HEK293 (cell line): Measurements from ENCODE around the gene GRAP2.

Experiments
- CTCF ChIA-PET: fragments of 350-600 bp; formaldehyde crosslinking; extraction: SDS; loops from one replicate; lab custom pipeline; 2021; ENCODE audit warnings: antibody characterized with exemption; lab: Yijun Ruan, JAX
- POLR2A ChIA-PET: fragments of 300-600 bp; formaldehyde crosslinking; extraction: SDS; loops from one replicate; lab custom pipeline; 2020; ENCODE audit warnings: antibody characterized with exemption, inconsistent platforms; lab: Yijun Ruan, JAX
- H3K27ac ChIP-seq: fragments of 200-500 bp; sonication (Bioruptor generic); 2 replicates; pipeline ENCODE4 v1.5.1; 2014; ENCODE audit warnings: low read depth, low read length, control low read depth, inconsistent platforms; ENCODE audit errors: extremely low read depth
- H3K36me3 ChIP-seq, 2 experiments: fragments of 200-500 bp in 1 of 2; sonication (Bioruptor generic) in 1 of 2; 1 replicate in 1 of 2; 2 replicates in 1 of 2; pipeline ENCODE4 v1.5.1; 2014 to 2017; ENCODE audit warnings: inconsistent platforms in 2 of 2, low read length in 2 of 2; ENCODE audit not compliant: control insufficient read depth in 2 of 2, insufficient read depth in 1 of 2
- H3K4me1 ChIP-seq: fragments of 200-500 bp; sonication (Bioruptor generic); 2 replicates; pipeline ENCODE4 v1.5.1; 2014; ENCODE audit warnings: mild to moderate bottlenecking, low read length, inconsistent platforms; ENCODE audit not compliant: control insufficient read depth, insufficient read depth
- H3K4me3 ChIP-seq: 2 replicates; pipeline ENCODE4 v1.5.1; 2011; ENCODE audit warnings: low read depth, mild to moderate bottlenecking, control low read depth, low read length, moderate library complexity
- H3K9me3 ChIP-seq: fragments of 200-500 bp; sonication (Bioruptor generic); 2 replicates; pipeline ENCODE4 v1.5.1; 2014; ENCODE audit warnings: low read depth, low read length, inconsistent platforms; ENCODE audit not compliant: control insufficient read depth, insufficient read depth
- KLF16 ChIP-seq: fragments of 450-650 bp; formaldehyde crosslinking; IDR thresholded peaks from 2 replicates; pipeline ENCODE4 v1.5.1; 2017; ENCODE audit warnings: missing biosample characterization, missing genetic modification characterization
- KLF9 ChIP-seq: fragments of 450-650 bp; formaldehyde crosslinking; IDR thresholded peaks from 2 replicates; pipeline ENCODE4 v1.5.1; 2016; ENCODE audit warnings: missing biosample characterization, missing genetic modification characterization, low read depth
- ZBTB48 ChIP-seq: fragments of 450-650 bp; formaldehyde crosslinking; IDR thresholded peaks from 2 replicates; pipeline ENCODE4 v1.5.1; 2016; ENCODE audit warnings: missing biosample characterization, missing genetic modification characterization
- ZFHX2 ChIP-seq: fragments of 450-650 bp; formaldehyde crosslinking; conservative IDR thresholded peaks from 2 replicates; pipeline ENCODE4 v1.5.1; 2016; ENCODE audit warnings: missing biosample characterization, missing genetic modification characterization
- ZNF311 ChIP-seq: fragments of 450-650 bp; formaldehyde crosslinking; IDR thresholded peaks from 2 replicates; pipeline ENCODE4 v1.5.1; 2017; ENCODE audit warnings: missing biosample characterization, missing genetic modification characterization, borderline replicate concordance
- ZNF335 ChIP-seq: fragments of 450-650 bp; formaldehyde crosslinking; conservative IDR thresholded peaks from 2 replicates; pipeline ENCODE4 v1.5.1; 2016; ENCODE audit warnings: missing biosample characterization, missing genetic modification characterization
- ZNF610 ChIP-seq: fragments of 450-650 bp; formaldehyde crosslinking; IDR thresholded peaks from 2 replicates; pipeline ENCODE4 v1.5.1; 2016; ENCODE audit warnings: missing biosample characterization, missing genetic modification characterization, borderline replicate concordance
- ZNF677 ChIP-seq: fragments of 450-650 bp; IDR thresholded peaks from 2 replicates; pipeline ENCODE4 v1.5.0; 2018; ENCODE audit warnings: missing biosample characterization, mild to moderate bottlenecking, missing genetic modification characterization, moderate library complexity
- ZNF777 ChIP-seq: fragments of 450-650 bp; formaldehyde crosslinking; IDR thresholded peaks from 2 replicates; pipeline ENCODE4 v1.5.1; 2017; ENCODE audit warnings: missing biosample characterization, missing genetic modification characterization, borderline replicate concordance
- ZNF791 ChIP-seq: fragments of 450-650 bp; formaldehyde crosslinking; IDR thresholded peaks from 2 replicates; pipeline ENCODE4 v1.5.1; 2016; ENCODE audit warnings: missing biosample characterization, missing genetic modification characterization
- ZXDB ChIP-seq: fragments of 450-650 bp; formaldehyde crosslinking; IDR thresholded peaks from 2 replicates; pipeline ENCODE4 v1.5.1; 2016; ENCODE audit warnings: missing biosample characterization, missing genetic modification characterization
- TF ChIP-seq, protein P1 (sequence below): fragments of 450-650 bp; formaldehyde crosslinking; IDR thresholded peaks from 2 replicates; pipeline ENCODE4 v1.5.1; 2016; ENCODE audit warnings: missing biosample characterization, missing genetic modification characterization
- TF ChIP-seq, protein P2 (sequence below): fragments of 450-650 bp; formaldehyde crosslinking; IDR thresholded peaks from 2 replicates; pipeline ENCODE4 v1.5.1; 2016; ENCODE audit warnings: missing biosample characterization, missing genetic modification characterization
- TF ChIP-seq, protein P3 (sequence below): fragments of 450-650 bp; formaldehyde crosslinking; IDR thresholded peaks from 2 replicates; pipeline ENCODE4 v1.5.1; 2017; ENCODE audit warnings: missing biosample characterization, missing genetic modification characterization
- TF ChIP-seq, protein P4 (sequence below): fragments of 450-650 bp; formaldehyde crosslinking; IDR thresholded peaks from 2 replicates; pipeline ENCODE4 v1.5.1; 2016; ENCODE audit warnings: missing biosample characterization, missing genetic modification characterization
- TF ChIP-seq, protein P5 (sequence below): fragments of 450-650 bp; formaldehyde crosslinking; IDR thresholded peaks from 2 replicates; pipeline ENCODE4 v1.5.1; 2016; ENCODE audit warnings: missing biosample characterization, missing genetic modification characterization

GRAP2 gene

DNA sequence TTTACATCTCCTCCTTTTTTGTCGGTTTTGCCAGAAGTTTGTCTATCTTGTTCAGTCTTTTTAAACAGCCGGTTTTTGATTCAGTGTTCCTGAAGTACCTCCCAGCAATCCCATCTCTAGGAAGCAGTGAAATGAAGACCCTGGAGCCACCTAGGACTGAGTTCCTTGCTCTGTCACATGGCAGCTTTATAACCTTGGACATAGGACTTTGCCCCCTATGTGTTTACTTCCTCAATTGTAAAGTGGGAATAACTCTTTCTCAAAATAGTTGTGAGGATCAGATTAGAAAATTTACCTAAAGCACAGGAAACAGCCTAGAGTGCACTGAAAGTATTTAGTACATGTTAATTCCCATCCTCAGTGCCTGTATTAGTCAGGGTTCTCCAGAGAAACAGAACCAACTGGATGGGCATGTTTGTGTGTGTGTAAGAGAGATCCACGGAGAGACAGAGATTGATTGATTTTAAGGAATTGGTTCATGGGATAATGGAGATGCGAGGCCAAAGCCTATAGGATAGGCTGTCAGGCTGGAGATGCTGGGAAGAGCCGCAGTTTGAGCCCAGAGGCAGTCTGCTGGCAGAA is 113.9 kb downstream of the GRAP2 start:
- H3K36me3 ChIP-seq, result no peaks in the 10 kb centered on the region
- H3K9me3 ChIP-seq, result no peaks in the 10 kb centered on the region
- CTCF ChIA-PET, result interaction anchor here (0.6 to 2.5 kb wide), 3 partner anchors 10 to 235 kb away, joined by 3 to 15 read pairs (median 3); no protein-coding TSS in a partner anchor
- no peak overlapping the region for H3K27ac ChIP-seq
- no peaks in the 10 kb centered on the region for H3K4me1 ChIP-seq
- TF ChIP-seq ZNF335 (tag by site-specific recombination) (no peak), KLF9 (tag by site-specific recombination) (no peak), ZFHX2 (tag by site-specific recombination) (no peak), ZBTB48 (no peak), ZNF791 (tag by site-specific recombination) (no peak), ZNF311 (no peak), ZNF677 (tag by site-specific recombination) (no peak), KLF16 (tag by site-specific recombination) (no peak), ZXDB (tag by site-specific recombination) (no peak), ZNF777 (tag by site-specific recombination) (no peak), ZNF610 (tag by site-specific recombination) (no peak)
- TF ChIP-seq, protein P1, sequence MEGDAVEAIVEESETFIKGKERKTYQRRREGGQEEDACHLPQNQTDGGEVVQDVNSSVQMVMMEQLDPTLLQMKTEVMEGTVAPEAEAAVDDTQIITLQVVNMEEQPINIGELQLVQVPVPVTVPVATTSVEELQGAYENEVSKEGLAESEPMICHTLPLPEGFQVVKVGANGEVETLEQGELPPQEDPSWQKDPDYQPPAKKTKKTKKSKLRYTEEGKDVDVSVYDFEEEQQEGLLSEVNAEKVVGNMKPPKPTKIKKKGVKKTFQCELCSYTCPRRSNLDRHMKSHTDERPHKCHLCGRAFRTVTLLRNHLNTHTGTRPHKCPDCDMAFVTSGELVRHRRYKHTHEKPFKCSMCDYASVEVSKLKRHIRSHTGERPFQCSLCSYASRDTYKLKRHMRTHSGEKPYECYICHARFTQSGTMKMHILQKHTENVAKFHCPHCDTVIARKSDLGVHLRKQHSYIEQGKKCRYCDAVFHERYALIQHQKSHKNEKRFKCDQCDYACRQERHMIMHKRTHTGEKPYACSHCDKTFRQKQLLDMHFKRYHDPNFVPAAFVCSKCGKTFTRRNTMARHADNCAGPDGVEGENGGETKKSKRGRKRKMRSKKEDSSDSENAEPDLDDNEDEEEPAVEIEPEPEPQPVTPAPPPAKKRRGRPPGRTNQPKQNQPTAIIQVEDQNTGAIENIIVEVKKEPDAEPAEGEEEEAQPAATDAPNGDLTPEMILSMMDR (tag by site-specific recombination), result no peak
- TF ChIP-seq, protein P2, sequence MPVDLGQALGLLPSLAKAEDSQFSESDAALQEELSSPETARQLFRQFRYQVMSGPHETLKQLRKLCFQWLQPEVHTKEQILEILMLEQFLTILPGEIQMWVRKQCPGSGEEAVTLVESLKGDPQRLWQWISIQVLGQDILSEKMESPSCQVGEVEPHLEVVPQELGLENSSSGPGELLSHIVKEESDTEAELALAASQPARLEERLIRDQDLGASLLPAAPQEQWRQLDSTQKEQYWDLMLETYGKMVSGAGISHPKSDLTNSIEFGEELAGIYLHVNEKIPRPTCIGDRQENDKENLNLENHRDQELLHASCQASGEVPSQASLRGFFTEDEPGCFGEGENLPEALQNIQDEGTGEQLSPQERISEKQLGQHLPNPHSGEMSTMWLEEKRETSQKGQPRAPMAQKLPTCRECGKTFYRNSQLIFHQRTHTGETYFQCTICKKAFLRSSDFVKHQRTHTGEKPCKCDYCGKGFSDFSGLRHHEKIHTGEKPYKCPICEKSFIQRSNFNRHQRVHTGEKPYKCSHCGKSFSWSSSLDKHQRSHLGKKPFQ (tag by site-specific recombination), result no peak
- TF ChIP-seq, protein P3, sequence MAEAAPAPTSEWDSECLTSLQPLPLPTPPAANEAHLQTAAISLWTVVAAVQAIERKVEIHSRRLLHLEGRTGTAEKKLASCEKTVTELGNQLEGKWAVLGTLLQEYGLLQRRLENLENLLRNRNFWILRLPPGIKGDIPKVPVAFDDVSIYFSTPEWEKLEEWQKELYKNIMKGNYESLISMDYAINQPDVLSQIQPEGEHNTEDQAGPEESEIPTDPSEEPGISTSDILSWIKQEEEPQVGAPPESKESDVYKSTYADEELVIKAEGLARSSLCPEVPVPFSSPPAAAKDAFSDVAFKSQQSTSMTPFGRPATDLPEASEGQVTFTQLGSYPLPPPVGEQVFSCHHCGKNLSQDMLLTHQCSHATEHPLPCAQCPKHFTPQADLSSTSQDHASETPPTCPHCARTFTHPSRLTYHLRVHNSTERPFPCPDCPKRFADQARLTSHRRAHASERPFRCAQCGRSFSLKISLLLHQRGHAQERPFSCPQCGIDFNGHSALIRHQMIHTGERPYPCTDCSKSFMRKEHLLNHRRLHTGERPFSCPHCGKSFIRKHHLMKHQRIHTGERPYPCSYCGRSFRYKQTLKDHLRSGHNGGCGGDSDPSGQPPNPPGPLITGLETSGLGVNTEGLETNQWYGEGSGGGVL (tag by site-specific recombination), result no peak
- TF ChIP-seq, protein P4, sequence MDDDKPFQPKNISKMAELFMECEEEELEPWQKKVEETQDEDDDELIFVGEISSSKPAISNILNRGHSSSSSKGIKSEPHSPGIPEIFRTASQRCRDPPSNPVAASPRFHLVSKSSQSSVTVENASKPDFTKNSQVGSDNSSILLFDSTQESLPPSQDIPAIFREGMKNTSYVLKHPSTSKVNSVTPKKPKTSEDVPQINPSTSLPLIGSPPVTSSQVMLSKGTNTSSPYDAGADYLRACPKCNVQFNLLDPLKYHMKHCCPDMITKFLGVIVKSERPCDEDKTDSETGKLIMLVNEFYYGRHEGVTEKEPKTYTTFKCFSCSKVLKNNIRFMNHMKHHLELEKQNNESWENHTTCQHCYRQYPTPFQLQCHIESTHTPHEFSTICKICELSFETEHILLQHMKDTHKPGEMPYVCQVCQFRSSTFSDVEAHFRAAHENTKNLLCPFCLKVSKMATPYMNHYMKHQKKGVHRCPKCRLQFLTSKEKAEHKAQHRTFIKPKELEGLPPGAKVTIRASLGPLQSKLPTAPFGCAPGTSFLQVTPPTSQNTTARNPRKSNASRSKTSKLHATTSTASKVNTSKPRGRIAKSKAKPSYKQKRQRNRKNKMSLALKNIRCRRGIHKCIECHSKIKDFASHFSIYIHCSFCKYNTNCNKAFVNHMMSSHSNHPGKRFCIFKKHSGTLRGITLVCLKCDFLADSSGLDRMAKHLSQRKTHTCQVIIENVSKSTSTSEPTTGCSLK, result no peak
- TF ChIP-seq, protein P5, sequence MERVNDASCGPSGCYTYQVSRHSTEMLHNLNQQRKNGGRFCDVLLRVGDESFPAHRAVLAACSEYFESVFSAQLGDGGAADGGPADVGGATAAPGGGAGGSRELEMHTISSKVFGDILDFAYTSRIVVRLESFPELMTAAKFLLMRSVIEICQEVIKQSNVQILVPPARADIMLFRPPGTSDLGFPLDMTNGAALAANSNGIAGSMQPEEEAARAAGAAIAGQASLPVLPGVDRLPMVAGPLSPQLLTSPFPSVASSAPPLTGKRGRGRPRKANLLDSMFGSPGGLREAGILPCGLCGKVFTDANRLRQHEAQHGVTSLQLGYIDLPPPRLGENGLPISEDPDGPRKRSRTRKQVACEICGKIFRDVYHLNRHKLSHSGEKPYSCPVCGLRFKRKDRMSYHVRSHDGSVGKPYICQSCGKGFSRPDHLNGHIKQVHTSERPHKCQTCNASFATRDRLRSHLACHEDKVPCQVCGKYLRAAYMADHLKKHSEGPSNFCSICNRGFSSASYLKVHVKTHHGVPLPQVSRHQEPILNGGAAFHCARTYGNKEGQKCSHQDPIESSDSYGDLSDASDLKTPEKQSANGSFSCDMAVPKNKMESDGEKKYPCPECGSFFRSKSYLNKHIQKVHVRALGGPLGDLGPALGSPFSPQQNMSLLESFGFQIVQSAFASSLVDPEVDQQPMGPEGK (tag by site-specific recombination), result no peak
- TF ChIP-seq, all 188 proteins: peak for 0
- H3K4me3 ChIP-seq, result no peak overlapping the region
- POLR2A ChIA-PET, result no interaction called here
